Measurements from ENCODE around the gene HDAC9.

Gene HDAC9

GRCh38 chr7:18550574-18550973 is 55.0 kb downstream of the HDAC9 start:
- H3K27ac ChIP-seq (ENCODE audit: low read length), result no peak overlapping the region
- H3K4me1 ChIP-seq (ENCODE audit: insufficient read depth, low read length), result no peaks in the 10 kb centered on the region

GRCh38 chr7:18552316-18552916 is 56.9 kb downstream of the HDAC9 start:
- H3K9ac ChIP-seq (ENCODE audit: low read depth, low read length), result no peak overlapping the region
- no peaks in the 10 kb centered on the region for H4K20me1 ChIP-seq (ENCODE audit: insufficient read depth, low read length)
- ATAC-seq (ENCODE audit: insufficient read depth, low read depth) (no peak), DNase-seq (no peak)
- H3K27me3 ChIP-seq (ENCODE audit: insufficient read depth, low read length, poor library complexity), result no peaks in the 10 kb centered on the region
- H3K79me2 ChIP-seq (ENCODE audit: insufficient read depth, low read length), result no peaks in the 10 kb centered on the region
- TF ChIP-seq CTCF (IDR thresholded peaks at IDR 0.05; ENCODE audit: borderline replicate concordance, extremely low read depth, low read length, poor library complexity, severe bottlenecking) (no peak), EZH2 (IDR thresholded peaks at IDR 0.05; ENCODE audit: borderline replicate concordance, low read depth, low read length, severe bottlenecking) (no peak)
- no peaks in the 10 kb centered on the region for H3K9me3 ChIP-seq (ENCODE audit: insufficient read depth, low read length, severe bottlenecking)
- H2AFZ ChIP-seq (ENCODE audit: low read depth, low read length), result no peak overlapping the region
- H3K4me3 ChIP-seq (ENCODE audit: low read depth in 1 of 2, low read length in 2 of 2), result no peak overlapping the region
- no peak overlapping the region for H3K4me2 ChIP-seq (ENCODE audit: insufficient read depth, low read length)
- H3K4me1 ChIP-seq (ENCODE audit: insufficient read depth, low read length), result no peaks in the 10 kb centered on the region
- no peaks in the 10 kb centered on the region for H3K36me3 ChIP-seq (ENCODE audit: insufficient read depth, low read length)
- H3K27ac ChIP-seq (ENCODE audit: low read length), result no peak overlapping the region

More at GRCh38 chr7:18550574-18550973, 55.0 kb downstream of the HDAC9 start:
- no peak overlapping the region for H3K4me2 ChIP-seq (ENCODE audit: insufficient read depth, low read length)
- no peaks in the 10 kb centered on the region for H4K20me1 ChIP-seq (ENCODE audit: insufficient read depth, low read length)
- no peaks in the 10 kb centered on the region for H3K9me3 ChIP-seq (ENCODE audit: insufficient read depth, low read length, severe bottlenecking)
- DNase-seq (no peak), ATAC-seq (ENCODE audit: insufficient read depth, low read depth) (no peak)
- TF ChIP-seq EZH2 (IDR thresholded peaks at IDR 0.05; ENCODE audit: borderline replicate concordance, low read depth, low read length, severe bottlenecking), result no peak
- TF ChIP-seq CTCF (IDR thresholded peaks at IDR 0.05; ENCODE audit: borderline replicate concordance, extremely low read depth, low read length, poor library complexity, severe bottlenecking), result no peak
- no peak overlapping the region for H2AFZ ChIP-seq (ENCODE audit: low read depth, low read length)
- no peaks in the 10 kb centered on the region for H3K27me3 ChIP-seq (ENCODE audit: insufficient read depth, low read length, poor library complexity)
- no peak overlapping the region for H3K9ac ChIP-seq (ENCODE audit: low read depth, low read length)
- no peaks in the 10 kb centered on the region for H3K36me3 ChIP-seq (ENCODE audit: insufficient read depth, low read length)
- no peaks in the 10 kb centered on the region for H3K79me2 ChIP-seq (ENCODE audit: insufficient read depth, low read length)
- no peak overlapping the region for H3K4me3 ChIP-seq (ENCODE audit: low read depth in 1 of 2, low read length in 2 of 2)

GRCh38 chr7:18552943-18553604 is 57.5 kb downstream of the HDAC9 start:
- Histone ChIP-seq H4K20me1 (ENCODE audit: insufficient read depth, low read length) (no peaks in the 10 kb centered on the region), H3K27ac (ENCODE audit: low read length) (no peak overlapping the region), H3K27me3 (ENCODE audit: insufficient read depth, low read length, poor library complexity) (no peaks in the 10 kb centered on the region), H3K9me3 (ENCODE audit: insufficient read depth, low read length, severe bottlenecking) (no peaks in the 10 kb centered on the region), H3K4me1 (ENCODE audit: insufficient read depth, low read length) (no peaks in the 10 kb centered on the region), H2AFZ (ENCODE audit: low read depth, low read length) (no peak overlapping the region), H3K36me3 (ENCODE audit: insufficient read depth, low read length) (no peaks in the 10 kb centered on the region), H3K79me2 (ENCODE audit: insufficient read depth, low read length) (no peaks in the 10 kb centered on the region), H3K4me2 (ENCODE audit: insufficient read depth, low read length) (no peak overlapping the region), H3K9ac (ENCODE audit: low read depth, low read length) (no peak overlapping the region), H3K4me3 (ENCODE audit: low read depth in 1 of 2, low read length in 2 of 2) (no peak overlapping the region)
- ATAC-seq (ENCODE audit: insufficient read depth, low read depth) (no peak), DNase-seq (no peak)
- no peak for TF ChIP-seq EZH2 (IDR thresholded peaks at IDR 0.05; ENCODE audit: borderline replicate concordance, low read depth, low read length, severe bottlenecking)
- no peak for TF ChIP-seq CTCF (IDR thresholded peaks at IDR 0.05; ENCODE audit: borderline replicate concordance, extremely low read depth, low read length, poor library complexity, severe bottlenecking)

Measured in DND-41 (cell line).